ENCODE measurements around the gene TRIM72.

GRCh38 chr16:31179219-31179746 lies 34.6 kb upstream of the TRIM72 start:
- TF ChIP-seq EZH2 (IDR thresholded peaks at IDR 0.05) (no peak), CTCF (IDR thresholded peaks at IDR 0.05) (no peak), EZH2phosphoT487 (IDR thresholded peaks at IDR 0.05) (no peak)
